ENCODE results near the gene ADAMTSL1. TPM values are rescaled to one million over a fixed set of nuclear protein-coding genes. Genes with fewer than 3 reads are reported as not detected.

ADAMTSL1 gene
- total and polyA plus RNA-seq, 2 donors (not counting 3 experiments of a cell fraction or from before 2014, with no cell fraction given): 15.0 to 18.4 TPM

GRCh38 chr9:18728642-18729041 is 254.7 kb downstream of the ADAMTSL1 start:
- FAIRE-seq (no peak), DNase-seq (ENCODE audit: low read depth, low spot score) (no peak)
- dilution Hi-C loops (cut with MboI; ENCODE audit: extremely low pct_ligation_motif_present, low sequenced_read_pairs): no loop called here
- no peaks in the 10 kb centered on the region for H3K9me3 ChIP-seq (replicated peaks; ENCODE audit: control insufficient read depth, insufficient read depth, low read length)
- no peak overlapping the region for H3K4me3 ChIP-seq (replicated peaks in 1 of 3; ENCODE audit: insufficient read depth in 1 of 3, low read depth in 1 of 3, low read length in 3 of 3)
- no peak overlapping the region for H3K4me2 ChIP-seq (ENCODE audit: insufficient read depth, low read length)
- H3K9me1 ChIP-seq (replicated peaks; ENCODE audit: control insufficient read depth, extremely low read depth, insufficient read depth, low read length): no peaks in the 10 kb centered on the region
- no TSS peak for BruUV-seq (replicated peaks)
- intact Hi-C loops (cut with micrococcal nuclease): no loop called here
- no peak overlapping the region for H2AFZ ChIP-seq (ENCODE audit: low read depth, low read length)
- H3K36me3 ChIP-seq (ENCODE audit: control insufficient read depth in 2 of 2, extremely low read depth in 1 of 2, insufficient read depth in 2 of 2, low read length in 2 of 2): no peaks in the 10 kb centered on the region
- no peak overlapping the region for H3K27ac ChIP-seq (ENCODE audit: insufficient read depth, low read depth, low read length)
- CTCF ChIA-PET: no interaction called here
- H3K4me1 ChIP-seq (ENCODE audit: control insufficient read depth, extremely low read depth, insufficient read depth, low read length): no peaks in the 10 kb centered on the region
- no peaks in the 10 kb centered on the region for H3K27me3 ChIP-seq (ENCODE audit: control insufficient read depth in 2 of 2, insufficient read depth in 2 of 2, low read length in 2 of 2)
- POLR2A ChIA-PET: no interaction called here
- no peak for TF ChIP-seq MAX (IDR thresholded peaks at IDR 0.05; ENCODE audit: insufficient read depth, insufficient read length)
- TF ChIP-seq CTCF (IDR thresholded peaks at IDR 0.05; ENCODE audit: extremely low read depth in 1 of 2, insufficient read depth in 1 of 2, low read depth in 1 of 2, low read length in 2 of 2): no peak
- no peak for TF ChIP-seq MYC (IDR thresholded peaks at IDR 0.05; ENCODE audit: low read depth, low read length)
- TF ChIP-seq POLR2A (IDR thresholded peaks at IDR 0.05; ENCODE audit: low read depth, low read length): no peak
- TF ChIP-seq GATA2 (IDR thresholded peaks at IDR 0.05; ENCODE audit: insufficient read depth, insufficient read length, low read depth, low read length): no peak
- TF ChIP-seq POLR2AphosphoS5 (IDR thresholded peaks at IDR 0.05; ENCODE audit: insufficient read depth, low read depth, low read length): no peak
- no peak for TF ChIP-seq JUN (IDR thresholded peaks at IDR 0.05; ENCODE audit: borderline replicate concordance, insufficient read depth, insufficient read length, low read depth)
- no peak for TF ChIP-seq EZH2 (IDR thresholded peaks at IDR 0.05; ENCODE audit: borderline replicate concordance, low read depth, low read length, severe bottlenecking)
- TF ChIP-seq FOS (IDR thresholded peaks at IDR 0.05; ENCODE audit: borderline replicate concordance, insufficient read depth, low read length): no peak
- H3K9ac ChIP-seq (replicated peaks; ENCODE audit: extremely low read depth, insufficient read depth, low read length): no peak overlapping the region
- no peaks in the 10 kb centered on the region for H3K79me2 ChIP-seq (ENCODE audit: control insufficient read depth, insufficient read depth, low read length)
- no peaks in the 10 kb centered on the region for H4K20me1 ChIP-seq (replicated peaks; ENCODE audit: control insufficient read depth, extremely low read depth, insufficient read depth, low read length)
